ENCODE results near the gene ALPP. TPM values are rescaled to one million over a fixed set of nuclear protein-coding genes. Genes with fewer than 3 reads are reported as not detected.

The ALPP gene
- total RNA-seq, 2 experiments from 2014 or later: not detected

DNA sequence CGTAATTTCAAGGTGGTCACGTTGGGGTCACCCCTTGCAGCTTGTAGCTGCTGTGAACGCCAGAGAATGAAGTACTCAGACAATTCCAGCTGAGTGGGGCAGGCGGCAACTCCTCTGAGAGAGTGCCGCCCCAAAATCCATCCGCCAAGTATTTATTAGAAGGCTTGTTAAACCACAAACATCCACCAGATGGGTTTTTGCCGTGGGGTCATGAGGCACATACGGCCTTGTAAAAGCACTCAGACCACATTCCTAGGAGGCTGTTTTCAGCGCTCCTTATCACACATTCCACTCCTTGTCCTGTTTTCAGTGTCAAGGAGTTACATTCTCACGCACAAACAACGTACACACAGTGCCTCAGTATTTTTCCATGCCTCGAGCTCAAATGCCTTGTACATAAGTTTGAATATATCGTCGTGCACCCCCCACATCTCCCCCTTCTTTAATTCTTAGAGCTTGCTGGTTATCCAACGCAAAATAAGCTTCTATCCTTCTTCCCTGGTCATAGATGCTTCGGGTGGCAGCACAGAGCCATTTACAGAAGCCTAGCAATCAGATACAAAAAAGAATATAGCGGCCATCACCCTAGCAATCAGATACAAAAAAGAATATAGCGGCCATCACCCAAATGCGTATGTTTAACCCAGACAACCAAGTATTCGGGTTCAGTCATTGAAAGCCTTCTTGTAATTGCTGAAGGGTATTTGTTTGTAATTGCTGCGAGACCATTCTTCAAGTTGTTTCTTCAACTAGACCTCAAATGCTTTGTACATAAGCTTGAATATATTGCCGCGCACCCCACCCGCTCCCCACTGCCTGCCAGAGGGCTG is 7.3 kb downstream of the ALPP start:
- H3K79me2 ChIP-seq (ENCODE audit: insufficient read depth, low read depth, low read length): no peaks in the 10 kb centered on the region
- no TSS peak for BruUV-seq (replicated peaks)
- ChIA-PET POLR2A (interaction anchor here (0.6 to 1.0 kb wide), 2 partner anchors 51 to 776 kb away, joined by 3 to 6 read pairs; no protein-coding TSS in a partner anchor), CTCF (ENCODE audit: unreplicated experiment) (interaction anchor here (0.6 kb wide), 2 partner anchors 8 to 469 kb away, joined by 7 to 21 read pairs; no protein-coding TSS in a partner anchor)
- no peak overlapping the region for H3K4me3 ChIP-seq (ENCODE audit: low read depth, low read length, poor library complexity, severe bottlenecking)
- no peaks in the 10 kb centered on the region for H3K9me2 ChIP-seq (ENCODE audit: insufficient read depth, low read length)
- no peak overlapping the region for H2AFZ ChIP-seq (ENCODE audit: low read length)
- TF ChIP-seq EZH2phosphoT487 (IDR thresholded peaks at IDR 0.05; ENCODE audit: borderline replicate concordance, low read depth, low read length): no peak
- TF ChIP-seq, protein P1, sequence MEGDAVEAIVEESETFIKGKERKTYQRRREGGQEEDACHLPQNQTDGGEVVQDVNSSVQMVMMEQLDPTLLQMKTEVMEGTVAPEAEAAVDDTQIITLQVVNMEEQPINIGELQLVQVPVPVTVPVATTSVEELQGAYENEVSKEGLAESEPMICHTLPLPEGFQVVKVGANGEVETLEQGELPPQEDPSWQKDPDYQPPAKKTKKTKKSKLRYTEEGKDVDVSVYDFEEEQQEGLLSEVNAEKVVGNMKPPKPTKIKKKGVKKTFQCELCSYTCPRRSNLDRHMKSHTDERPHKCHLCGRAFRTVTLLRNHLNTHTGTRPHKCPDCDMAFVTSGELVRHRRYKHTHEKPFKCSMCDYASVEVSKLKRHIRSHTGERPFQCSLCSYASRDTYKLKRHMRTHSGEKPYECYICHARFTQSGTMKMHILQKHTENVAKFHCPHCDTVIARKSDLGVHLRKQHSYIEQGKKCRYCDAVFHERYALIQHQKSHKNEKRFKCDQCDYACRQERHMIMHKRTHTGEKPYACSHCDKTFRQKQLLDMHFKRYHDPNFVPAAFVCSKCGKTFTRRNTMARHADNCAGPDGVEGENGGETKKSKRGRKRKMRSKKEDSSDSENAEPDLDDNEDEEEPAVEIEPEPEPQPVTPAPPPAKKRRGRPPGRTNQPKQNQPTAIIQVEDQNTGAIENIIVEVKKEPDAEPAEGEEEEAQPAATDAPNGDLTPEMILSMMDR (conservative IDR thresholded peaks at IDR 0.05; ENCODE audit: low read length): no peak
- no peak for DNase-seq (ENCODE audit: low spot score)
- no peak overlapping the region for H3K27ac ChIP-seq (ENCODE audit: low read depth, low read length, poor library complexity, severe bottlenecking)
- H4K20me1 ChIP-seq (ENCODE audit: insufficient read depth, low read length): no peaks in the 10 kb centered on the region
- H3K36me3 ChIP-seq (ENCODE audit: insufficient read depth, low read length): no peaks in the 10 kb centered on the region
- H3K4me1 ChIP-seq (ENCODE audit: insufficient read depth, low read length, poor library complexity, severe bottlenecking): no peaks in the 10 kb centered on the region
- intact Hi-C loops (cut with micrococcal nuclease; ENCODE audit: unreplicated experiment): no loop called here
- no peaks in the 10 kb centered on the region for H3K9me3 ChIP-seq (ENCODE audit: low read length)
- no peak overlapping the region for H3K4me2 ChIP-seq (ENCODE audit: low read length)

DNA sequence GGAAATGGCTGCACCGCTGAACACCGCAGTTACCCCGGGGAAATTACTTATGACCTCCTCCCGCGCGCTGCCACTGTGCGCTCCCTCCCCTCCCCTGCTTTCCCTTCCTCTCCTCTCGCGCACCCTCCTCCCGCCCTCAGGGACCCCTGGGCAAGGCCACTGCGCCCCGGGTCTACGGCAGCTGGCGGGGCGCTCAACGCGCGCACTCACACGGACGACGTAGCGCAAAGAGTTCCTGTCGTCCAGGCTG is 7.9 kb downstream of the ALPP start:
- CTCF ChIA-PET (ENCODE audit: unreplicated experiment): interaction anchor here (0.6 kb wide), 2 partner anchors 8 to 469 kb away, joined by 7 to 21 read pairs; no protein-coding TSS in a partner anchor
- H3K36me3 ChIP-seq (ENCODE audit: insufficient read depth, low read length): no peaks in the 10 kb centered on the region
- H3K4me1 ChIP-seq (ENCODE audit: insufficient read depth, low read length, poor library complexity, severe bottlenecking): no peaks in the 10 kb centered on the region
- no peaks in the 10 kb centered on the region for H3K9me3 ChIP-seq (ENCODE audit: low read length)
- H3K4me2 ChIP-seq (ENCODE audit: low read length): no peak overlapping the region
- TF ChIP-seq, protein P1 (conservative IDR thresholded peaks at IDR 0.05; ENCODE audit: low read length): no peak
- no peak for TF ChIP-seq EZH2phosphoT487 (IDR thresholded peaks at IDR 0.05; ENCODE audit: borderline replicate concordance, low read depth, low read length)
- no peak overlapping the region for H3K4me3 ChIP-seq (ENCODE audit: low read depth, low read length, poor library complexity, severe bottlenecking)
- POLR2A ChIA-PET: interaction anchor here (0.6 to 1.0 kb wide), 2 partner anchors 51 to 776 kb away, joined by 3 to 6 read pairs; no protein-coding TSS in a partner anchor
- H3K9me2 ChIP-seq (ENCODE audit: insufficient read depth, low read length): no peaks in the 10 kb centered on the region
- no TSS peak for BruUV-seq (replicated peaks)
- no peaks in the 10 kb centered on the region for H4K20me1 ChIP-seq (ENCODE audit: insufficient read depth, low read length)
- no peaks in the 10 kb centered on the region for H3K79me2 ChIP-seq (ENCODE audit: insufficient read depth, low read depth, low read length)
- no peak for DNase-seq (ENCODE audit: low spot score)
- intact Hi-C loops (cut with micrococcal nuclease; ENCODE audit: unreplicated experiment): no loop called here
- H3K27ac ChIP-seq (ENCODE audit: low read depth, low read length, poor library complexity, severe bottlenecking): no peak overlapping the region
- H2AFZ ChIP-seq (ENCODE audit: low read length): no peak overlapping the region
